Renal cortex interstitium (tissue), 11 donors: Measurements from ENCODE around the gene EEPD1. TPM values are rescaled to one million over a fixed set of nuclear protein-coding genes. Genes with fewer than 3 reads are reported as not detected.

ENCODE experiments used
- DNase-seq, 11 donors: peaks; one replicate each; pipeline ENCODE4 v3.0.0-alpha.2; 2013; ENCODE audit warnings: low read depth in 9 of 11, low spot score in 4 of 11; ENCODE audit errors: extremely low read depth in 1 of 11
- polyA plus RNA-seq, 3 donors: library from polyadenylated mRNA; unstranded; fragments of 120-200 nt; gene quantifications; one replicate each; pipeline ENCODE4 v1.2.1, GENCODE V29; 2013; ENCODE audit not compliant: insufficient read length in 3 of 3

EEPD1 gene
- polyA plus RNA-seq, 3 donors = 6.5 to 7.9 (median 6.6) TPM

GRCh38 chr7:36301914-36302771, 149.1 kb downstream of the EEPD1 start:
- DNase-seq = no peak

- DNase-seq = peak in 2 of 11 donors; percentile 32 to 61
These were observed 150.4 kb downstream of the EEPD1 start for GRCh38 chr7:36303202-36304098.

GRCh38 chr7:36304099-36304425, 151.0 kb downstream of the EEPD1 start:
- DNase-seq = no peak

- DNase-seq = no peak
These were observed 152.2 kb downstream of the EEPD1 start for GRCh38 chr7:36305226-36305625.

GRCh38 chr7:36305648-36306047, 152.6 kb downstream of the EEPD1 start:
- no peak for DNase-seq

GRCh38 chr7:36306222-36306621, 153.2 kb downstream of the EEPD1 start:
- no peak for DNase-seq

GRCh38 chr7:36306722-36307121, 153.7 kb downstream of the EEPD1 start:
- DNase-seq = no peak

- DNase-seq = no peak
These were observed 155.0 kb downstream of the EEPD1 start for GRCh38 chr7:36308031-36308430.

- DNase-seq = no peak
These were observed 156.2 kb downstream of the EEPD1 start for GRCh38 chr7:36309301-36309700.

GRCh38 chr7:36309716-36310115, 156.7 kb downstream of the EEPD1 start:
- no peak for DNase-seq

GRCh38 chr7:36310897-36311296, 157.8 kb downstream of the EEPD1 start:
- DNase-seq = no peak

GRCh38 chr7:36311539-36311938, 158.5 kb downstream of the EEPD1 start:
- no peak for DNase-seq

GRCh38 chr7:36312064-36312914, 159.2 kb downstream of the EEPD1 start:
- DNase-seq = no peak

- no peak for DNase-seq
These were observed 159.9 kb downstream of the EEPD1 start for GRCh38 chr7:36312915-36313334.

GRCh38 chr7:36313607-36314006, 160.6 kb downstream of the EEPD1 start:
- no peak for DNase-seq

GRCh38 chr7:36314491-36314890, 161.4 kb downstream of the EEPD1 start:
- no peak for DNase-seq

GRCh38 chr7:36315309-36315944, 162.4 kb downstream of the EEPD1 start:
- no peak for DNase-seq

- no peak for DNase-seq
These were observed 163.3 kb downstream of the EEPD1 start for GRCh38 chr7:36316319-36316718.

- no peak for DNase-seq
These were observed 164.2 kb downstream of the EEPD1 start for GRCh38 chr7:36317276-36317675.
